ENCODE data around the gene LMBR1L. TPM values are rescaled to one million over a fixed set of nuclear protein-coding genes. Genes with fewer than 3 reads are reported as not detected.

Gene LMBR1L
- total RNA-seq (2021): 50.4 and 55.1 TPM in 2 replicates
- long read RNA-seq, transcript LMBR1L-201 (17 exons, 2,934 nt): major isoform, 22 of 77 reads
- long read RNA-seq, partial matches to known transcripts: 12 of 77 reads
- long read RNA-seq, other reads (novel, unspliced or antisense): 43 of 77 reads

- Histone ChIP-seq H4K20me1 (ENCODE audit: control insufficient read depth, insufficient read depth, insufficient read length) (no peaks in the 10 kb centered on the region), H3K23ac (ENCODE audit: insufficient read length, low read depth, low read length) (no peak within 1 kb of the TSS), H2BK120ac (ENCODE audit: low read depth, low read length, poor library complexity, severe bottlenecking) (no peak within 1 kb of the TSS), H2AFZ (ENCODE audit: low read length) (peak within 1 kb of the TSS; percentile 7), H3K4me2 (ENCODE audit: insufficient read depth, insufficient read length, low read length) (peak within 1 kb of the TSS; percentile 91), H3K27me3 (ENCODE audit: insufficient read depth, low read length) (no peaks in the 10 kb centered on the region), H3K27ac (ENCODE audit: insufficient read length, low read depth, low read length) (no peak within 1 kb of the TSS), H3K14ac (ENCODE audit: insufficient read depth, low read length) (peak within 1 kb of the TSS; percentile 80), H4K5ac (ENCODE audit: insufficient read length, low read depth, low read length) (no peak within 1 kb of the TSS), H2BK12ac (ENCODE audit: insufficient read length, low read depth, low read length) (no peak within 1 kb of the TSS), H3T11ph (ENCODE audit: low read length) (no peak within 1 kb of the TSS), H3K23me2 (ENCODE audit: insufficient read length, low read depth, low read length, poor library complexity, severe bottlenecking) (peaks cover 8% of the 10 kb centered on the region), H2AK5ac (ENCODE audit: insufficient read length, low read length) (no peak within 1 kb of the TSS), H2BK15ac (ENCODE audit: low read depth, low read length) (no peak within 1 kb of the TSS), H3K4me1 (ENCODE audit: insufficient read depth, low read length) (peaks cover 5% of the 10 kb centered on the region; the same call in 1 of the 2 replicates), H3K18ac (ENCODE audit: insufficient read length, low read depth, low read length) (peak within 1 kb of the TSS; percentile 71), H3K79me1 (ENCODE audit: insufficient read depth, low read depth, low read length, poor library complexity, severe bottlenecking) (peaks cover 6% of the 10 kb centered on the region), H2BK5ac (ENCODE audit: insufficient read length, low read length) (no peak within 1 kb of the TSS), H2BK20ac (ENCODE audit: low read depth, low read length, poor library complexity, severe bottlenecking) (no peak within 1 kb of the TSS), H4K91ac (ENCODE audit: insufficient read length, low read depth, low read length) (no peak within 1 kb of the TSS), H3K79me2 (ENCODE audit: insufficient read depth, low read length) (peaks cover 1% of the 10 kb centered on the region; the same call in 1 of the 2 replicates), H3K56ac (ENCODE audit: insufficient read length, low read depth, low read length) (no peak within 1 kb of the TSS), H3K9me3 (ENCODE audit: control insufficient read depth, low read depth, low read length) (no peaks in the 10 kb centered on the region), H3K9ac (ENCODE audit: extremely low read depth, insufficient read length, low read length) (peak within 1 kb of the TSS; percentile 59), H4K8ac (replicated peaks; ENCODE audit: insufficient read length, low read depth, low read length) (no peak within 1 kb of the TSS), H3K4ac (ENCODE audit: low read depth, low read length) (no peak within 1 kb of the TSS)
- peaks cover 4% of the 10 kb centered on the region; the same call in 1 of the 2 replicates for H3K27me3 Mint-ChIP-seq (ENCODE audit: low read depth)
- DNase-seq: peak; percentile 97
- H3K9me3 Mint-ChIP-seq: peaks cover 15 to 19% of the 10 kb centered on the region in 2 experiments
- H3K36me3 Mint-ChIP-seq (ENCODE audit: insufficient read depth in 1 of 3, low read depth in 3 of 3): peaks cover 5 to 19% (median 5%) of the 10 kb centered on the region in 3 experiments
- peak within 1 kb of the TSS; percentile 86 to 99 for H3K4me3 Mint-ChIP-seq
- WGBS (ENCODE audit: extremely low coverage, insufficient read length, low lambda C conversion rate): no CpG with 5 or more reads among the region's 43 CpGs
- H3K27ac Mint-ChIP-seq: peak within 1 kb of the TSS; percentile 91 to 96 (median 95); a peak in 6 of 7 replicates
- peaks cover 23 to 31% of the 10 kb centered on the region in 2 experiments for H3K4me1 Mint-ChIP-seq
- peak; percentile 58 for TF ChIP-seq CTCF (conservative IDR thresholded peaks at IDR 0.05)
Measured at GRCh38 chr12:49110464-49111155, at the start of gene LMBR1L. TSS of gene LMBR1L (minus strand) at chr12:49110847. CDS start at chr12:49110555, 292 bp downstream.

All from H9 (cell line).